AML-193 (cell line): ENCODE measurements around the gene CLEC2A.
A peak's percentile ranks its signal among the peaks of the same experiment; 100 is the strongest.
"Not testable (repeated sequence)": the region's sequence is repeated elsewhere in the genome, so short reads cannot be mapped to it uniquely, and the experiment has no call there.

ENCODE experiments used
- DNase-seq, 2 experiments: peaks; one replicate each; lab custom pipeline; 2025; lab: John Stamatoyannopoulos, UW

Gene CLEC2A, protein sequence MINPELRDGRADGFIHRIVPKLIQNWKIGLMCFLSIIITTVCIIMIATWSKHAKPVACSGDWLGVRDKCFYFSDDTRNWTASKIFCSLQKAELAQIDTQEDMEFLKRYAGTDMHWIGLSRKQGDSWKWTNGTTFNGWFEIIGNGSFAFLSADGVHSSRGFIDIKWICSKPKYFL

DNA sequence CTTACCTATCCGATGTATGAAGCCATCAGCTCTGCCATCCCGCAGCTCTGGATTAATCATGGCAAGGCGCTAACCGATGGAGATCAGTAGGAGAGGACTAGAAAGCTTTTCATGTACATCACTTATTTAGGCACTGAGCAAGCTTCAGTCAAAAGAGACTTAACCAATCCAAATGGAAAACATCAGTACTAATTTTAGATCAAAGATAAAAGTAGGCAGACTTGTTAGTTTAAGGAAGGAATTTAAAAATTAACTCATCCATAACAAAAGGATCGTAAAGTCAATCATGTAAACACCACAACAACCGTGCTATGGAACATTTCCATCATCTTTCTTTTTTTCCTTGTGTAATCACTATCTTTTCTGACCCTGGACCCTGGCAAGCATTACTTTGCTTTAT, at the start of gene CLEC2A:
Gene CLEC2A (minus strand): TSS at position 101 of the 400 bp plus-strand sequence. CDS start 41 bp downstream, at position 60.
- DNase-seq: no peak

DNA sequence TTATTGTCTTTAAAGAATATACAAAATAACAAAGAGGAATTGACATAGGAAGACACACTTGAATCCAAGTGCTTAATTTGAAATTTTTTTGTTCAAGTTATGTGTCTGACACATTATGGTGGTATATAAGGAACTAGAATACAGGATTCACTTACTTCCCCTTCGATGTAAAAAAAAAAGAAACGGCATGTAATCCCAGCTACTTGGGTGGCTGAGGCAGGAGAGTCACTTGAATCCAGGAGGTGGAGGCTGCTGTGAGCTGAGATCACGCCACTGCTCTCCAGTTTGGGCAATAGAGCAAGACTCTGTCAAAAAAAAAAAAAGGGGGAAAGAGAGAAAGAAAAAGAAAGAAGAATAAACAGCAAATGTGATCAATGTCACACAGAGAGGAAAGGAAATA, 48.0 kb upstream of the CLEC2A start:
- DNase-seq: no peak

DNA sequence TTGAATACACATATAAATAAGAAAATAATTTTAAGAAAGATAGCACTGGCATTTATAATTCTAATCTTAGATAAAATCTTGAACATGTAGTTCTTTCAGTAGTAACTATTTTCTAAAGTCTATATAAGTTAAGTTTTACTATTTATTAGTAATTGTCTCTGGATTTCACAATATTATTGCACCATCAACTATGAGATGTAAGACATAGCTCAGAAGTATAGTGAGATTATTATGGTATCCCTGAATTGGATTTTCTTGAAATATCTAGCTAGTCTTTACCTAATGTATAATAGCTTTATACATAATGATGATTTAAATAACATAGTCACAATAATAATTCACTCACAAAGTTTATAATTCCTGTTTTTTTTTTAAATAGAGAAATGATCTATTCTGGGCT, 45.7 kb upstream of the CLEC2A start:
- DNase-seq: peak; percentile 40 to 42

DNA sequence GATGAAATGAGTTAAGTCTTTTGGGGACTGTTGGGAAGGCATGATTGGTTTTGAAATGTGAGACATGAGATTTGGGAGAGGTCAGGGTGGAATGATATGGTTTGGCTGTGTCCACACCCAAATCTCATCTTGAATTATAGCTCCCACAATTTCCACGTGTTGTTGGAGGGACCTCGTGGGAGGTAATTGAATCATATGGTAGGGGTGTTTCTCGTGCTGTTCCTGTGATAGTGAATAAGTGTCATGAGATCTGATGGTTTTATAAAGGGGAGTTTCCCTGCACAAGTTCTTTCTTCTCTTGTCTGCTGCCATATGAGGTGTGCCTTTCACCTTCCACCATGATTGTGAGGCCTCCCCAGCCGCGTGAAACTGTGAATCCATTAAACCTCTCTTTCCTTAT, 44.5 kb upstream of the CLEC2A start:
- DNase-seq: not testable (repeated sequence)

DNA sequence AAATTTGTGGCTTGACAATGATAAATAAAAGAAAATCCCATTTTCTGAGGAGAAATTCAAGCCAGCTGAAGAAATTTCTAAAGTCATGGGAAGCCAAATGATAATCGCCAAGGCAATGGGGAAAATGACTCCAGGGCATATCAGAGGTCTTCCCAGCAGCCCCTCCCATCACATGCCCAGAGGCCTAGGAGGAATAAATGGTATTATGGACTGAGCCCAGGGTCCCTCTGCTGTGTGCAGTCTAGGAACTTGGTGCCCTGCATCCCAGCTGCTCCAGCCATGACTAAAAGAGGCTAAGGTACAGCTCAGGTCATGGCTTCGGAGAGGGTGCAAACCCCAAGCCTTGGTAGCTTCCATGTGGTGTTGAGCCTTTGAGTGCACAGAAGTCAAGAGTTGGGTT, 43.4 kb upstream of the CLEC2A start:
- no peak for DNase-seq

DNA sequence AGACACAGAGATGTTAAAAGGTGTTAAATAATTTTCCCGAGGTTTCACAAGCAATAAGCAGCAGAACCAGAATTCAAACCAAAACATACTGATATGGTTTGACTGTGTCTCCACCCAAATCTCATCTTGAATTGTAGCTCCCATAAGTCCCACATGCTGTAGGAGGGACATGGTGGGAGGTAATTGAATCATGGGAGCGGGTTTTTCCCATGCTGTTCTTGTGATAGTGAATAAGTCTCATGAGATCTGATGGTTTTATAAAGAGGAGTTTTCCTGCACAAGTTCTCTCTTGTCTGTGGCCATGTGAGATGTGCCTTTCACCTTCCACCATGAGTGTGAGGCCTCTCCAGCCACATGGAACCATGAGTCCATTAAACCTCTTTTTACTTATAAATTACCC, 42.6 kb upstream of the CLEC2A start:
- DNase-seq: not testable (repeated sequence)

DNA sequence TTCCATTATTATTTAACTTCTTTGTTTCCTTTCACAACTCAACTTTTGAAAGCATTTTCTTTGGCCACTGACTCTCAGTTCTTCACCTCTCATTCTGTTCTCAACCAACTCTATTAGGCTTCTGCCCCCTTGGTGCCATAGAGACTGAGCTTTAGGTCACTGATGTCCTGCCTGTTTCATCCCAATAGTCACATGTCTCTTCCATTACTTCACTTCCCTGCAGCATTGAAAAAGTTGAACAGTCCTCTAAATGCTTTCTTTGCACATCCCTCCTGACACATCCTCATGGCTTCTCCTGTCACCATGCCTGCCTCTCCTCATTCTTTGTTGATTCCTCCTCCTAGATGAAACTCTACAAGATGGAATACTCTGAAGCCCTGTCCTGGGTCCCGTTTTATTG, 41.8 kb upstream of the CLEC2A start:
- peak; percentile 41 to 46 for DNase-seq

DNA sequence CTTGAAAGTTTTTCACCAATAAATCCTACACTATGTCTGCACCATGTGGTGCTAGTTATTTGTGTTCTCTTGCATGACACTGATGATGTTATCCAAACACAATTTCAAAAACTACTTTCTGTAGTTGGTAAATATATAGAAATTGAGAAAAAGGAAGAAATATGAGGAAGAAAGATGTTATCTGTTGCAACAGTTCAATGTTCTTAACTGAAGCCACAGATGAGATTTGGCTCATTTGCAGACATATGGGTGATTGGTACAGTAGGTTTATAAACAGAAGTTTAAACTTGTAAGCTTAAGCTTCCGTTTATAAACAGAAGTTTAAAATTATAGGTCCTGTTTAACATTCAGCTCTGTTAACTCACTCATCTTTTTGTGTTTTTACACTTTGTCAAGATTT, 39.0 kb upstream of the CLEC2A start, which contains the start of gene CLEC12A:
Gene CLEC12A (plus strand): TSS at position 229 of the 400 bp plus-strand sequence. CDS start 188 bp downstream, outside the sequence.
- peak; percentile 82 to 87 for DNase-seq

DNA sequence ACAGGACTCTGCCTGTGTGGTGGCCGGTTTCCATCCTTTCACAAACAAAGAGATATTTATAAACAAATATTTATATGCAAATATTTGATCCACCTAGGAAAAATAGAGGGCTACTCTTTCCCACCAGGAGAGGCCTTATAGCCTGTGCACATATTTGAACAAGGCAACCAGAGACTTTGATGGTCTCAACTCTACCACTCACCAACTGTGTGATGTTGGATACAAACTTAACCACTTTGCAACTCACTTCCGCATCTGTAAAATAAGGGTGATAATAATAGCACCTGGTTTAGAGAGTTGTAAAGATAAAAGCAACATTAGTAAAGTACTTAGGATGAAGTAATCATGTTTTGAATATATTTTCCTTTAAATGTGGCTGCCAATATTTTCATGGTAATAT, 37.5 kb upstream of the CLEC2A start:
- no peak for DNase-seq

DNA sequence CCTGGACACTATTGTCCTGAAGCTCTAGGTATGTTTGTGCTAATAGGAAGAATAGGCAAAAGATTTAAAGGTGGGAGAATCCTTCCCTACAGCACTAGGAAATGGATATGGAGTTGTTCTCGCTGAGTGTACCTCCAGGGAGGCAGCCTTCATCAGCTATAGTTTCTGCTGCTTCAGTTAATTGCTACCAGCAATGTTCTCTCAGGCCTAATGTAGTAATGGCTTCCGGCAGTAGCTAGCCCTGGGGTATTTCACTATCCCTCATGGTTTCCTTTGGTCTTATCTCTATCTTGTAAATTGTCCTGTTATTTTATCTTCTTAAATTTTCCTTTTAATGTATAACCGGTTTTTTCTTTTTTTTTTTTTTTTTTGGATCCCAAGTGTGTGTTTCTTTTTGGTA, 29.7 kb upstream of the CLEC2A start:
- DNase-seq: no peak

DNA sequence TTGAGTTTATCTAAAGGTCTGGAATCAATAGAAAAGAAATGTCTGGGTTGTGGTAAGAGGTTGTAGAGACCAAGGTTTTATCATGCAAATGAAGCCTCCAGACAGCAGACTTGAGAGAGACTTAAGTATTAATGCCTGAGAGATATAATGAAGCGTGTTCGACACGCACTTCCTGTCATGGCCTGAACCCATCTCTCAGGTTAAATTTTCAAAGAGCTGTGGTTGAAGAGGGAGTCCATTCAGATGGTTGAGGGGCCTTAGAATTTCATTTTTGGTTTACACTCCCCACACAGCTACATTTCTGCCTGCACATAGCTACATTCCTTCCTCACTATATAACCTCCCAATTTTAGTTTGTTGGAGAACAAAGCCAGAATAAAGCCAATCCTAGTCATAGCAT, 28.9 kb upstream of the CLEC2A start:
- DNase-seq: no peak

DNA sequence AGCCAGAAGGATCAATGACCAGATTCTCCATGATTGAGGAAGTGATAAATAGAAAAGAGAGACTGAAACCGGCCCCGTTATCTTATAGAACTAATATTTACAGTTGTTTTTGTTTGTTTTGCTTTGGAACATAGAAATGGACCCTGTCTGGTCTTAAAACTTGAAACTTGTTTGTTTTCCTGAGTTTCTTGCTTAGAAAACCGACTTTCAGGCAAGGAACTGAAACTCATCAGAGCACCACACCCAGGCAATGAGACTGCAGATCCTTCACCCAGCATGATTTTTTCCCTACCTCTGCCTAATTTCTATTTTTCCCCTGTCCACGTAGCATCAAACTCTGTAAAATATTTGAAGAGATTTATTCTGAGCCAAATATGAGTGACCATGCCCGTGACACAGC, 28.4 kb upstream of the CLEC2A start:
- no peak for DNase-seq

DNA sequence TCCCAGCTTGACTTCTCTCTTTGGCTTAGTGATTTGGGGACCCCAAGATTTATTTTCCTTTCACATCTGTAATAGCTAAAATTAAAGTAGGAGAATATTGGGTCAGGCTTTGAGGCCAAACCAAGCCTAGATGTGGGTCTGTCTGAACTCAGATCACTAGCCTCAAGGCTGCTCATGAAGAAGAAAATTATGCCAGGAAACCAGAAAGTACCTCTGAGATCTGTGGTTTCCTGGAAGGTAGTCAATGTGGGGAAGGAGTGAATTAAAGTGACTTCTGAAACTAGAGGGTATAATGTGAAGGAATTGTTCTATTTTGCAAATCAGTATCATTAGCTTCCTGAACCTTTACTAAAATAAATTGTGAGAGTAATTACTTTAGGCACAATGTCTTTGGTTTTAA, 25.7 kb upstream of the CLEC2A start:
- no peak for DNase-seq

DNA sequence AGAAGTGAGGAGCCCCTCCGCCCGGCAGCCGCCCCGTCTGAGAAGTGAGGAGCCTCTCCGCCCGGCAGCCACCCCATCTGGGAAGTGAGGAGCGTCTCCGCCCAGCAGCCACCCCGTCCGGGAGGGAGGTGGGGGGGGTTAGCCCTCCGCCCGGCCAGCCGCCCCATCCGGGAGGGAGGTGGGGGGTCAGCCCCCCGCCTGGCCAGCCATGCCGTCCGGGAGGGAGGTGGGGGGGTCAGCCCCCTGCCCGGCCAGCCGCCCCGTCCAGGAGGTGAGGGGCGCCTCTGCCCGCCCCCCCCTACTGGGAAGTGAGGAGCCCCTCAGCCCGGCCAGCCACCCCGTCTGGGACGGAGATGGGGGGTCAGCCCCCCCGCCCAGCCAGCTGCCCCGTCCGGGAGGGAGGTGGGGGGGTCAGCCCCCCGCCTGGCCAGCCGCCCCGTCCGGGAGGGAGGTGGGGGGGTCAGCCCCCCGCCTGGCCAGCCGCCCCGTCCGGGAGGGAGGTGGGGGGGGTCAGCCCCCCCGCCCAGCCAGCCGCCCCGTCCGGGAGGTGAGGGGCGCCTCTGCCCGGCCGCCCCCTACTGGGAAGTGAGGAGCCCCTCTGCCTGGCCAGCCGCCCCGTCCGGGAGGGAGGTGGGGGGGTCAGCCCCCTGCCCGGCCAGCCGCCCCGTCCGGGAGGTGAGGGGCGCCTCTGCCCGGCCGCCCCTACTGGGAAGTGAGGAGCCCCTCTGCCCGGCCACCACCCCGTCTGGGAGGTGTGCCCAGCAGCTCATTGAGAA, 21.0 kb upstream of the CLEC2A start:
- not testable (repeated sequence) for DNase-seq

DNA sequence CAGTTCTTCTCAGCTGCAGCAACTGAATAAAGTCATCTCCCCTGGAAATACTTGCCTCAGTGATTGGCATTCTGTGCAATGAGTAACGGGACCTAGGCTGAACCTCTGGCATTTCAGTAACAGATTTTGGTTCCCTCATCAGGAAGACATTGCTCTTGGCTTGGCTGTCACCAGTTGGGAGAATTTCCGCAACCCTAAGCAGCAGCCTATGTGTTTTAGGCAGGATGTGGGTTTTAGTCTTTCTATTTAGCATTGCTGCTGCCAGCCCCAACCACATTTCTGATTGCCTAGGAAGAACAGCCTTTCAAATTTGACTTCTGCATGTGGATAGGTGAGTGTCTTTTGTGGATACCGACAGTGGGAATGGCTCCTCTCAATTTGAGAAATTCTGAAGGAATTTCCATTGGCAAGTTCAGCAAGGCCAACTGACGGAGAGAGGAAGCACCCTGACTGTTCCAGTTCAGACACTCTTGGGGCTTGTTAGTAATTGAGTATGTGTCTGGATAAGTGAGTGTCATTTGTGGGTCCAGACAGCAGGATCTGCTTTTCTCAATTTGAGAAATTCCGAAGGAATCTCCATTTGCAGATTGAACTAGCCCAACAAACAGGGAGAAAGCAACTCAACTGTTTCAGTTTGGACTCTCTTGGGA, 19.0 kb upstream of the CLEC2A start:
- DNase-seq: peak; percentile 85 to 87

DNA sequence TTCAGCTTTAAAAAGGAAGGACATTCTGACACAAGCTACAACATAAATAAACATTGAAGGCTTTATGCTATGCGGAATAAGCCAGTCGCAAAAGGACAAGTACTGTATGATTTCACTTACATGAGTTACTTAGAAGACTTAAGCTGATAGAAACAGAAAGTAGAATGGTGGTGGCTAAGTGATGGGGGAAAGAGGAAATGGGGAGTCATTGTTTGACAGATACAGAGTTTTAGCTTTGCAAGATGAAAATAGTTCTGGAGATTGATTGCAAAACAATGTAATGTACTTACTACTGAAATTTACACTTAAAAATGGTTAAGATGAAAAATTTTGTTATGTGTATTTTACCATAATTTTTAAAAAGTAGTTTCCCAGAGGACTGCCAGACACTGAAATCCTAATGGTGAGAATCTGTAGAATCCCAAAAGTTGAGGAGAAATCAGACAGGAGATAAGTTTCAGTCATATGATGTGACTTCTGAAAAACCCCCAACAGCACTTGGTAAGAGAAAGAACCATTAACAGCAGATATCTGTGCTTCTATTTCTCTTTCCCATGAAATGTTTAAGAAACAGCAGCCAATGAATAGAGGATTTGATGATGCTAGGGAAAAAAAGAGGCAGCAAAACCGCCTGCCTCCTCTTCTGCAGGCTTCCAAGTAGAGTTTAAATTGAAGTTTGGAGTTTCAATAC, 16.6 kb upstream of the CLEC2A start:
- DNase-seq: peak; percentile 38 to 43

DNA sequence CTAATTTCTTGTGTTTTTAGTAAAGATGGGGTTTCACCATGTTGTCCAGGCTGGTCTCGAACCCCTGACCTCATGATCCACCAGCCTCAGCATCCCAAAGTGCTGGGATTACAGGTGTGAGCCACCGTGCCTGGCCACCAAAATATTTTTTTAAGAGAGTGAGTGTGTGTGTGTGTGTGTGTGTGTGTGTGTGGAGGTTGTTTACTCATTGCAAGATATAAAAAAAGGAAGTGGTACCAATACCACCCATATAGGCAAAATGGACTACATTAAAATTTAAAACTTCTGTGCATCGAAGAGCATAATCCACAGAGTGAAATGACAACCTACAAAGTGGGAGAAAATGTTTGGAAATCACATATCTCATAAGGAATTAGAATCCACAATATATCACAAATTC, 15.5 kb upstream of the CLEC2A start:
- DNase-seq: no peak

DNA sequence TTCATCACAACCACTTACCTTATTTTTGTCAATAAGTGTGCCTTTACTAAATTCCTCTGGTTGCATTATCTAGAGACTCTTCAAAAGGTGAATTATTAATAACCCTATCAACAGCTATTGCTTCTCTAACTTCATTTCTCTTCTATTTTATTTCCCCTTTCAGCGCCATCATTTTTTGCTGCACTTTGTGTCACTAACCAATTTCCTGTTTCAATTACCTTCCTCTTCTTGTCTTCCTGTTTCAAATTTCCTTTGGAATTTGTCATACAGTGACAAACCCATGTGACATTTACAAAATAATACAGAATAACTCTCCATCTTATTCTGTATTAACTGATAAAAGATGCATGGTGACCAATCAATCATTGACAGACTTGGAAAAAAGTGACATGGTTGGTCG, 12.2 kb upstream of the CLEC2A start:
- DNase-seq: peak; percentile 76 to 79

DNA sequence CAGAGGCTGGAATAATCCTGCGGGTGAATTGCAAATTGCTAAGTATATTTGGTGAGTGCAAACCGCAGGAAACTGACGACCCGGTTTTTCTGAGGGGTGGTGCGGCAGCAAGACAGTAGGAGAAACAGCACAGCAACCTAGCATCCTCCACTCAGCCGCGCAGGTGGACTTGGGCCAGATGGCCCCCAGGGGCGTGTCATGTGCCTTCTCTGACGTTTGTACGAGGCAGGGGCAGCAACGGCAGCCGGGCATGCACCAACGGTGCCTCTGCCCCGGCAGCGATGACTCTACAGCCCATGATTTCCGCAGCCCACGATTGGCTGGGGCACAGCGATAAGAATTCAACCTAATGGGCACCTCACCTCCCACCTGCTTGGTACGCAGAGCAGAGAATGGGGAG, 11.1 kb upstream of the CLEC2A start:
- no peak for DNase-seq

DNA sequence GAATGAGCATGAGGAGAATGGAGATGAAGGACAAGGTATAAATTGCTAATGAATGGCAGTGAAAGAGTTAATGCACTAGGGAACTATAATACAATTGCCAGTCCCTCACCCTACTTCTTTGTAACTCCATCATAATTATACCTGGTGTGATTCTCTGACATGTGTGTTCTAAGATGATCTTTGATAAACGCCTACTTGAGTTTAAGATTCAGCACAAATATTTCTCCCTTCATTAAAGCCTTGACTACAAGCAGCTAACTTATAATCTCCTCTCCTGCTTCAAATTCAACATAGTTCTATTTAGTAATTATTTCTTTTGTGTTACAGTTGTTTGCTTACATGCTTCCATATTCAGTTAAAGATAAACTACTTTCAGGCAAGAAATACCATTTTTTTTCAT, 9.7 kb upstream of the CLEC2A start:
- DNase-seq: no peak

DNA sequence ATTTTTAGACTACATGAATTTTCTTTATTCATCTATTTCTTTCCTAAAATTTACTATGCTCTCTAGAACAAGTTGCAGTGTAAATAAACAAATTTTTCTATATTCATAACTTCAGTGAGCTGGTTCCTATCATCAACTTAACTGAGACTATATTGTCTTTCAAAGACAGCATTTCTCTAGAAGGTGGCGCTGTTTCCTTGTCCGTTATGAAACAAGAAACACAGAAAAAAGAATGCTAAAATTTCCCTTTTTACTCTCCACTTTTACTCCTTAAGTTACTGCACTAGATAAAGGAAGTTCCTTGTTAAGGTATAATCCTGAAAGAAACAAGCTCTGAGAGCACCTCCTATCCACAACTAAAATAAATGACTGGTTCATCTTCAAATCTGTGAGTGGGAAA, 8.2 kb upstream of the CLEC2A start:
- peak; percentile 74 to 79 for DNase-seq

DNA sequence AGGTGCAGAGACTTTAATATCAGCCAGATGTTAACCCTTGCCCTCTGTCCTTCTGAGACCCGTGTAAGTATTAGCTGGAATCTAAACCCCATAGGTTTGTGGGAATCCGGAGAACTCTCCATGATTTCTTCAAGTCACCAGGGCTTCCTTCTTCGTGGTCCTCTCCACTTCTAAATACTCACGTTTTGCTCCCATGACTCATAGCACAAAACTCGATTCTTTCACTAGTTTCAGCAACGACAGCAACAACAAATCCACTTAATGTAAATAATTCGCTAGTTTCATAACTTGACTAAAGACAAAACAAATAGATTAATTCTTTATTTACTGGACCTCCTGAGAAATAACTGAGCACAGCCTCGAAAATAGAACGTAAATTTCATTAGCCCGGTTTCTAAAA, 4.4 kb upstream of the CLEC2A start:
- DNase-seq: no peak

DNA sequence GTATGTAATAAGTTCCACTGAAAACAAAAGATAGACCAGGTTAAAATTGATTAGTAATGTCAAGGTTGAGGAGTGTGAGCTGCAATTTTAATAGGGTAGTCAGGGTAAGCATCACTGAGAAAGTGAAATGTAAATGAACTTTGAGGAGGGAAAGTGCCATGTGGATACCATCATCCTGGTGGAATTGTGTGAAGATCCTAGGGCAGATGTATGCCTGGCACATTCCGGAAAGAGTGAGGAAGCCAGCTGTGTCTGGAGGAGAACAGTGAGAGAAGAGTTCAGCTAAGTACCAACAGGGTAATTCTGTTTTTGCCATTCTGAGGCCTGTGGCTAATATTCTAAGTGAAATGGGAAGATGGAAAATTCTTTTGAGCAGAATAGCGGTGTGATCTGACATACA, 2.9 kb upstream of the CLEC2A start:
- DNase-seq: no peak
